ENCODE data around the gene PTPN3.
"Not testable (repeated sequence)": the region's sequence is repeated elsewhere in the genome, so short reads cannot be mapped to it uniquely, and the experiment has no call there.

The PTPN3 gene

DNA sequence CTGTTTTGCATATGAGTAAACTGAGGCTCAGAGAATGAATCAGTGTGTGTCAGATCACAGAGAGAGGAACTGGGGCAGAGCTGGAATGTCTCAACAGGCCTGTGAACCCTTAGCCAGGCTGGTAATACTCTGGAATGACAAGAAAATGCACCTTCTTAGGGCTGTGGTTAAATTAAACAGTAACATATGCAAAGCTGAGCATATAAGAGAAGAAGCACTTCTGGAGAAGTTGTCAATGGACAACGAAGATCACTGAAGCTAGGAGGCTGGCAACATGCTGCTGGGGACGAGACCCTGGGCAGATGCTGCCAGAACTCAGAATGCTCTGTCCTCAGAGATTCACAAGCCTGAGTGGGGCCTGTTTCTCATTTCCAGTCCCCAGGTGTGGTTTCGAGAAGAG lies 112.6 kb downstream of the PTPN3 start:
- DNase-seq, result no peak

DNA sequence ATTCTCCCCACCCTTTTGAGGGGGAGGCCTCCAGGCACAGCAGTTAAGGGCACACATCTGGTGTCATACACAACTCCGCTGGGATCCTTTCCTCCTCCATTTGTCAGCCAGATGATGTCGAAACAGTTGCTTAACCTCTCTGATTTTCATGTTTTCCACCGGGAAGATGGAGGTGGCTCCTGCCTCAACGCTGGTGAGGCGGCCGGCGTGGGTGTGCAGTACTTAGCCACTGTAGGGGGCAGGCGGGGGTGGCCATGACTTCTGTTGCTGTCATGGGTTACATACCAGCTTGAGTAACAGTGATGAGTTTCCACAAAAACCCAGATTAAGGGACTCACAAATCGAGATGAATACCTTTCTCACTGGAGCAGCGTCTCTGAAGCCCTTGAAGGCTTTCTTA lies 114.2 kb downstream of the PTPN3 start:
- no peak for DNase-seq

DNA sequence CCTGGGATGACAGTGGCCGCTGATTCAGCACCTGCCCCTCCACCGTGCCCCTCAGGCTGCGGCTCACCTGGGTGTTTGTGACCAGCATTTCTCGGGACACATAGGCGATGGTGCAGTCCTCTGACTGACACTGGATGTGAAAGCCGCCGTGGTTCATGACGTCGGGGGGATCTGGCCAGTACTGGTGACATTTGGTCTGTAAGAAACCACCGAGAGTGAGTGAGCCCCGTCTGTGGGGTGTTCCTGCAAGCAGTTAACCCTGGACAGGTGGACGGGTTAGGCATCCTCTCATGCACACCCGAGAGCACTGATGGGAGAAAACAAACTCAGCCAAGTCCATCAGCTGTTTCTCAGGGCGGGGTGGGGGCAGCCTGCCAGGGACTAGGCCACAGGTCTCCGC lies 114.8 kb downstream of the PTPN3 start:
- no peak for DNase-seq

DNA sequence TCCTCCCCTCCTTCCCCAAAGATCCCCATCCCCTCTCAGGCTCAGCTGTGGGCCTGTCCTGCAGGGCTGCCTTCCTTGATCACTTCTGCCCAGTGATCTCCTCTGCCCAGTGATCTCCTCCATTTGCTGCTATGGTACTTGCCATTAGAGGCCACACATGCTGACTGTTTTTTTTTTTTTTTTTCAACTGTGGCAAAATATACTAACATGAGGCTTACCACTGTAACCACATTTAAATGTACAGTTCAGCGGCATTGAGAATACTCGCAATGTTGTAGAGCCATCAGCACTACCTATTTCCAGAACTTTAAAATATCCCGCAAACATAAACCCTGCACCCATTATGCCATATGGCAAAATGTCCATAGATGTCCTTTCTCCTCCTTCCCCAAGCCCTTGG lies 115.5 kb downstream of the PTPN3 start:
- DNase-seq, result no peak

DNA sequence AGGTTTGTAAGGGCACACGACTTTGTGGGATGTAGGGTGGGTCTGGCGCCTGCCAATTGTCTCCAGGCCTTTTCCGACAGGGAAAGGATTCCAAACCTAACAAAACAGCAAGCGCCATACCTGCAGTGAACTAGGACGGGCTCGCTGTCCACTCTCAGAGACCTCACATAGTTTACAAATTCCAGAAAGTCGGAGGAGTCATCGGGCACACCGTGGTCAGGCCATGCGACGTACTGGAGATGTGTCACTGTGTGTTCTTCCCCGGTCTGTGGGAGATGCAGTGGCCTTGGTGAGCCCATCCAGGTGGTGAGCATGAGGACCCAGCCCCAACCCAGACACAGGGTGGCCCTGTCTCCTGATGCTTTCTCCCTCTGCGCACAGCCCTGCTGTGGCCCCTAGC lies 115.9 kb downstream of the PTPN3 start:
- no peak for DNase-seq

DNA sequence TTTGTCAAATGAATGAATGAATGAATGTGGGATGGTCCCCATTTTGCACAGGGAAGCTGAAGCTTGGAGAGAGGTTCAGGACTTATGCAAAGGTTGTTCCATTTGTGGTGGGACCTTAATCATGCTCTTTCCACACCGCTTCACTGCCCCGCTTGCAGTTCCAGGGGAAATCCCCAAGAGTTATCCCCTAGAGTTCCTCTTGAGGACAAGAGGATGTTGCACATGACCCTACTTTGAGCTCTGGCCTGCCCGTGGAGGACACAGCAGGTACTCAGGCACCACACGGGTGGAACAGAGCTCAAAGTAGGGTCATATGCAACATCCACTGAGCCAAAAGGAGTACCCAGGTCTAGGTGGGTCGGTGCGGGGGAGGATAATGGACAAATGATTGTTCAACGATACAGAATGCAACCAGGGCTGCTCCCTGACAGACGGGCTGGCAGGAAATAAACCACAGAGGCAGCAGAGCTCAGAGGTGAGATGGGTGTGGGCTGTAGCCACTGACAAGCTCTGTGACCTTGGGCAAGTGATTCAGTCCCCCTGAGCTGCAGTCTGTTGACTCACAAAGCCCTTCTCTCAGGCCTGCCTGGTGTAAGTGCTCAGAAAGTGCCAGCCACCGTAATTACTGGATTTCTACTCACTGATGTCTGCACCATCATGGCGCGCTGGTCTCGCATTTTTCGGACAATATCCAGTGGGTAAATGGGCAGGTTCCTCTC lies 116.9 kb downstream of the PTPN3 start:
- no peak for DNase-seq

DNA sequence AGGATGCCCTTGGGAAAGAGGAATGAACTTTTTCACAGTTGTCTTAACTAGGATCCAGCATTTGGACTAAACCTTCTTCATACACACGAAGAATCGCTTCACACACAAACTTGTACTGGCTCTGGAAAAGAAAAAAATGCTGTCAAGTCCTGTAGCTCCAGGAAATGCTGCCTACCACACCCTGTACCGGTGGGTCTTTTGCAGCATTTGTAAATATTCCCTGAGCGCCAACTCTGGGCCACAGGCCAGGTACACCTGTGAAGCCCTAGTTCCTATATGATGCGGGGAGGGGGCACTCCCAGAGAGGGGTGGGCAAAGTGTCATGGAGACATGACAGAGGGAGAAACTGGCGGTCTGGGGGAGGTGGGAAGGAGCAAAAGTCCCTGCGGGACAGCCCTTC lies 118.6 kb downstream of the PTPN3 start:
- no peak for DNase-seq

DNA sequence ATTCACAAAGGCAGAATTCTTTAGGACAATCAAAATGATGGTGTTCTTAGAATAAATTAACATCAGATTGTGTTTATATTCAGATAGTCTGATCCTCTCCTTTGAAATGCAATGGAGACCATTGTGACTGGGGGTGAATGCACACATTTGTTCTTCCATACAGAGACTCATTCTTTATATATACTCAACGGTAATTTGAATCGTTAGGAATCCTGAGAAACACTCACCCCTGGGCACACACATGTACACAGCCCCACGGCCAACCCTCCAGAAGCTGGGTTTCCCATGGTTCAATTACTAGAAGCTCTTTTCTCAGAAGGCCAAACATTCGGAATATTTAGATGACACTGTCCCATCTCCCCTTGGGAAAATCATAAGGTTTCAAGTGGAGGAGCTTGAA lies 119.8 kb downstream of the PTPN3 start:
- no peak for DNase-seq

DNA sequence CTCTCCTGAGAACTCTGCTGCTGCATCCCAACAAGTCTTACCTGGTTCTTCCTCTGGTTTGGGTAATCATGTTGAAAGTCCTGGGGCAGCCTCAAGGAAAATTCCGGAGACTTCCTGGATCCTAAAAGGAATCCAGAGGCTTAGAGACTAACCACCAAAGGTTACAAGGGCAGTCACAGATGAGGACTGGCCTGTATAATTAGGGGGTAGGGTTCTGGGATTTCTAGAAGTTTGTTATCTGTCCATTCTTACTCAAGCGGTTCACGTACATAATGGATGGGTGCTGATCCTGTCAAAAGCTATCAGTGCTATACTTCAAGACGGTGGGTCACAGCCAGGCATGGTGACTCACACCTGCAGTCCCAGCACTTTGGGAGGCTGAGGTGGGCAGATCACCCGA lies 125.9 kb downstream of the PTPN3 start:
- DNase-seq, result no peak

DNA sequence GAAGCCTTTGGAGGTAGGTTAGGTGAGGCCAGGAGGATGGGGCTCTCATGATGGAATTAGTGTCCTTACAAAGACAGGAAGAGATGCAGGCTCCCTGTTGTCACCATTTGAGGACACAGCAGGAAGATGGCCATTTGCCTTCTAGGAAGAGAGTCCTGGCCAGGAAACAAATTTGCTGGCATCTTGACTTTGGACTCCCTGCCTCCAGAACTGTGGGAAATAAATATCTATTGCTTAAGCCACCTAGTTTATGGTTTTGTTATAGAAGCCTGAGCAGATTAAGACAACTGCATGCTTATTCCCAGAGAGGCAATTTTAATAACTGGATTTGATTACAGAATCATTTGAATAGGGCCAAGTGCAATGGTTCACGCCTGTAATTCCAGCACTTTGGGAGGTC lies 126.7 kb downstream of the PTPN3 start:
- DNase-seq, result no peak

DNA sequence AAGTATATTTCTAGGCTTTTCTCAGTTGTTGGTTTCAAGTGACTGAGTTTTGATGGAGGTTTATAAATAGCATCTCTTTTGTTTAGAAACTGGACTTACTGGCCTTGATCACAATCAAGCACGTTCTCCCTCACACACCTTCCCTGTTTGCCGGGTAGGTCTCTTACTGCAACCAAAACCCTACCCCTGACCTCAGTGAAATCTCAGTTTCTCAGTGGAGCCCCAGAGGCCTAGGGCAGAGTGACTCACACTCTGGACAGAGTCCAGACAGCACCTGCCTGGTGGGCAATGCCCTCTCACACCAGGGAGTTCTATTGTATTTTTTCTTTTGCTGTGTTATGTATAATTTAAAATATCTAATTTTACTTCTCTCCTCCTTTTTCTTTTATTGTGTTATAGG lies 128.8 kb downstream of the PTPN3 start:
- DNase-seq, result no peak

DNA sequence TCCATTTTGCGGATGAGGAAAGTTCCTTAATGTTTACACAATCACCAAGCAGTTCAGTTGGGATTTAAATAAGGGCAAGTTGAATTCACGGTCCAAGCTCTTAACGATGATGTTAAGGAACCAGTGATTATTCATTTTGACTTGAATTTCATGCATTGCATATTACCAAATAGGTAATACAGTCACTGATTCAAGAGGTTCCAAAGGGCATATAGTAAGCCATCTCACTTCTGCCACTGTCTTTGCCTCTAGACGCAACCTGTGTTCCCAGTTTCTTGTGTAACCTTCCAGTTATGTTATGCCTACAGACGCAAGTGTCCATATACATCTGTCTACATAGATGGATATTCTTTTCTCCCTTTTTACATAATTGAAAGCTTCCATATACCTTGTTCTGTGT lies 137.3 kb downstream of the PTPN3 start:
- no peak for DNase-seq

DNA sequence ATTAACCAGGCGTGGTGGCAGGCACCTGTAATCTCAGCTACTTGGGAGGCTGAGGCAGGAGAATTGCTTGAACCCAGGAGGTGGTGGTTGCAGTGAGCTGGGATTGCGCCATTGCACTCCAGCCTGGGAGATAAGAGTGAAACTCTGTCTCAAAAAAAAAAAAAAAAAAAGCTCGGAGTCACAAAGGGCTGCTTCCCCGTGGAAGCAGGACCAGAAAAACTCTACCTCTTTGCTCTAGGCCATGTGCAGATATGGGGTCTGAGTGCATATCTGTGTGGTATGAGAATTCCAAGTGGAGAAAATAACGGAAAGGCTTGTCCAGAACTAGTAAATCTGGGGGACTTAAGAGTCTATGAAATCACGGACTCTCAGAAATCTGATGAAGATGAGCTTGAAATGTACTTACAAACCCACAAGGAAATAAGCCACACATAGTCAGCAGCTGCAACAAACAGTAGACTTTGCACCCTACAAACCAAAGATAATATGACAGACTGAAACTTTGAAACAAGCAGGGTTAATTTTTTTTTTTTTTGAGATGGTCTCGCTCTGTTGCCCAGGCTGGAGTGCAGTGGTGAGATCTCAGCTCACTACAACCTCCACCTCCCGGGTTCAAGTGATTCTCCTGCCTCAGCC lies 139.0 kb downstream of the PTPN3 start:
- not testable (repeated sequence) for DNase-seq

DNA sequence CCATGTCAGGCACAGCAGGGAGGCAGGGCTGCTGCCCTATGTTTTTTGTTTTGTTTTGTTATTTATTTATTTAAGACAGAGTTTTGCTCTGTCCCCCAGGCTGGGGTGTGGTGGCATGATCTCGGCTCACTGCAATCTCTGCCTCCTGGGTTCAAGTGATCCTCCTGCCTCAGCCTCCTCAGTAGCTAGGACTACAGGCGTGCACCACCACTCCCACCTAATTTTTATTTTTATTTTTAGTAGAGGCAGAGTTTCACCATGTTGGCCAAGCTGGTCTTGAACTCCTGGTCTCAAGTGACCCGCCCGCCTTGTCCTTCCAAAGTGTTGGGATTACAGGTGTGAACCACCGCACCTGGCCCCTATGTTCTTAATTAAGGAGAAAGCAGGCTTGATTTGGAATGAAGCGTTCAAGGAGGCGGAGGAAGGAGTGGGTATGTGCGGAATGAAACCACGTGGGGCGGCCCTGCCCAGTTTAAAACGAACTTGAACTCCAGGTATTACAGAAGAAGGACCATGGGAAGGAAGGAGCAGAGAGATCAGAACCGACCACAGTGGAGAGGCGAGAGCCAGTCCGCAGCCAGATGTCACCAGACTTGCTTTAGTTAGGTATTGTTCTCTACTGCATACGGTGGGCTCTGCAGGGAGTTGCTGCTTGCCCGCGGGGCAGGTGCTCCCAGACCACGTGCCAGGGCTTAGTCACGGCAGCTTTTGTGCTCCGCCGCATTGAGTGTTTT lies 142.4 kb downstream of the PTPN3 start:
- DNase-seq, result no peak

DNA sequence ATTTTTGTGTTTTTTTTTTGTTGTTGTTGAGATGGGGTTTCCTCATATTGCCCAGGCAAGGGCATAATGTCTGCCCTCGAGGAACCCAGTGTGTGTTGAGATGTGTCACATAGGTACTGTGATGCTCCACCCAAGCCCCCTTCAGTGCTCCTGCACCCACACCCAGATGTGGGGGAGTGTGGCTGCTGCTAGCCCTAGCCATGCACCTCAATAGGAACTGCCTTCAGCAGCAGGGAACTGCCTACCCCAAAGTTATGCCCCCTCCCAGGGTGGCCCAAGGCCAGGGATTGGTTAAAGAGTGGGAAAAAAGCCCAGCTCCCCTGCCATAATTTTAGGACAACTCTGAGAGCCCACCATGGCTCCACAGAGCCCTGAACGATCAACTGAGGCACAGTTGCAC lies 143.9 kb downstream of the PTPN3 start:
- DNase-seq, result no peak

DNA sequence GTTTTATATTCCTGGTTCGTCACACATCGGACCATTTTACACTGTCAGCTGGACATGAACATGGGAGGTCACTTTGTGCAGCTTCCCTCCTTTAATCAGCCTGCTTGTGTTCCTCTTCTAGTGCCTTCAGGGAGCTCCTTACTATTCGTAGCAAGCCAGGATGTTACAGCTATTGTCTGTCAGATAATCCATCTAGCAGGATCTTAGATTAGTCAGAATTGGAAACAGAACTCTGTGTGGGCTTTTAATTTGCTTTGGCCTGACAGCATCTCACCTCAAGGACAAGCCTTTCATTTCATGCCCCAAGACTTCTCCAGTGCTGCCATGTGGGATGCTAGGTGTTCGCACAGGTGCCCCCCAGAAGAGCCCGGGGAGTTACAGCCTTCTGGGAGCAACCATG lies 147.1 kb downstream of the PTPN3 start:
- no peak for DNase-seq

DNA sequence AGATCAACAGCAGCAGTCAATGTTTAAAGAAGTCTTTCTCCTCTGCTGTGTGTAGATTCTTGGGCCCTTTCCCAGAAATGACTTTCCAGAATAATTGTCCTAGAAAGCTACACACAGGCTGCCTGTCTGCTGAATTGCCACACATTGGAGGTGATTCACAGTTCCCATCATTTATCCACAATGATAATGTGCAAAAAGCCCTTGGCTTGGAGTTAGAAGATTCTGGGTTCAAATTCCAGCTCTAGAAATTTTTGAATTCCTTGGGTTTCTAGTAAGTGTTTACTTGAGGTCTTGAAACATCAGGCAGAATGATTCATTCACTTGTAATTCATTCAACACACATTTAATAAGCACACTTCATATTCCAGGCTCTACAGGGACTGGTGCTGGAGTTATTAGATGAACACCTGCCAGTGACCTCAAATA lies 148.7 kb downstream of the PTPN3 start:
- no peak for DNase-seq

DNA sequence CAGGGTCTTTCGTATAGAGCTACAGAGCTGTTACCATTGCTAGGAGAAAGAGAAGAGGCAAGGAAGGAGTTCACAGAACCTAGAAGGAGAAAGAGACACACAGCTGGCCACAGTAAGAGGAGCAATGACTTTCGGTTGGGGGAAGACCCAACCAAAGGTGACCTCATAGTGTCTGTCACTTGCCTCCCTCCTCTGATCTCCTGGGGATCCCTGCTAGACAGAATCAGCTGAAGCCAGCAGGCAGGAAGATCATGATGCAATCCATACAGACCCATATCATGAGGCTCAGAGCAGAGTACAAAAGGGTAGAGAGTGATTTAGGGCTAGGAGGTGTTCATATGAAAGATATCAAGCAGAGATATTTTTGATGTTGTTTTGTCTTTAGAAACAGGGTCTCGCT lies 151.2 kb downstream of the PTPN3 start:
- no peak for DNase-seq

DNA sequence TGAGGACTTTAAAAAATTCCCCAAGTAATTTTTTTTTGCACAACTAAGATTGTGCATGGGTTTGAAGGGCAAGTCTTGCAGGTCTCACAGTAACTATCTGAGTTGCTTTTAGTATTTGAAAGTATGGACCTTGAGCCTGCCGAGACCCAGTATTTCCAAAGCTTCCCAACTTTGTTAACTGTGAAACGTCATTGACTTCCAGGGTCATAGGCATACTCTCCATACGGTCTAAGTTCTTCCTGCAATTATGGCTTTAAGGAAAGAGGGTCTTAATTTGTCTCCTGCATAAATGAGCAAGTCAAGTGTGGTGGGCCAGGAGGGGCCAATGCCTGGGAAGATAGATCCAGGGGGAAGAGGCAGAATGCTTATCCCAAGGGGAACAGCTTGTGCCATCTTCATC lies 153.2 kb downstream of the PTPN3 start:
- no peak for DNase-seq

DNA sequence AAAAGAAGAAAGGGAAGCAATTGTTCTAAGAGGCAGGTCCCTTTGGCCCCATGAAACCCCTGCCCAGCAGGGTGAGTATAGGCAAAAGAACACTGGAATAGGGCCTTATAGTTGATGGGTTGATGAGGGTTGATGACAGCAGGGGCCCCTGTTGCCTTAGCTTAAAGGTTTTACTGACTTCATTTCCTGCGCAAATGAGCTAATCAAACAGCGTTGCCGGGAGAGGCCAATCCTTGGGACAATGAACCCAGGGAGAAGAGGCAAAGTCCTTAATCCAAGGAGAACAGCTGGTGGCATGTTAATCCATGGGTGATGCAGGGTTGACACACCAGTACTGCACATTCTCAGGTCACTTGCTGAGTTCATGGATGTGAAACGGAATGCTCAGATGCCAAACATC lies 155.2 kb downstream of the PTPN3 start:
- no peak for DNase-seq

DNA sequence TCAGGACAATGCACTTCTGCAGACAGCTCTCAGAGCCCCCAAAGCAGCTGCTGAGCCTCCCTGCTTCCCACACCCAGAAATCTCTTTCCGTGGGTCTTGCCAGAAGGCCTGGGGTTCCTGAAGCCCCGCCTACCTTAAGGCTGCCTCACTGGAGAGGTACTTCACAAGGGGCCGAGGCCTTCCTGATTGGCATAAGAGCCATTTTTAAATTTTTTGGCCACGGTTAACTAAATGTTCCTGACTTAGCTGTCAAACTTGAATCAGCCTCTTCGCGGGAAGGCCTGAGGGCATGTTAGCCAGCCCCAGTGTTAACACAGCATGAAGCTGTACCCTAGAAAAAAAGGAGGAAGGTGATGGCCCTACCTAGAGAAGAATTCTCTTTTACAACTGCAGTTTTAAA lies 156.5 kb downstream of the PTPN3 start:
- no peak for DNase-seq

DNA sequence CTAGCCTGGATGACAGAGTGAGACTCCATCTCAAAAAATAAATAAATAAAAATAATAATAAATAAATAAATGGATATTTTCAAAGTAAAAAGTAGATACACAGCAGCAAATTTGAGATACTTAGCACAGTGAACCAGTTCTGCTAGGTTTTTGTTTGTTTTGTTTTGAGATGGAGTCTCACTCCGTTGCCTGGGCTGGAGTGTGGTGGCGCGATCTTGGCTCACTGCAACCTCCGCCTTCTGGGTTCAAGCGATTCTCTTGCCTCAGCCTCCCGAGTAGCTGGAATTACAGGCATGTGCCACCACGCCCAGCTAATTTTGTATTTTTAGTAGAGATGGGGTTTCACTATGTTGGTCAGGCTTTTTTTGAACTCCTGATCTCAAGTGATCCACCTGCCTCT lies 157.1 kb downstream of the PTPN3 start:
- DNase-seq, result not testable (repeated sequence)

DNA sequence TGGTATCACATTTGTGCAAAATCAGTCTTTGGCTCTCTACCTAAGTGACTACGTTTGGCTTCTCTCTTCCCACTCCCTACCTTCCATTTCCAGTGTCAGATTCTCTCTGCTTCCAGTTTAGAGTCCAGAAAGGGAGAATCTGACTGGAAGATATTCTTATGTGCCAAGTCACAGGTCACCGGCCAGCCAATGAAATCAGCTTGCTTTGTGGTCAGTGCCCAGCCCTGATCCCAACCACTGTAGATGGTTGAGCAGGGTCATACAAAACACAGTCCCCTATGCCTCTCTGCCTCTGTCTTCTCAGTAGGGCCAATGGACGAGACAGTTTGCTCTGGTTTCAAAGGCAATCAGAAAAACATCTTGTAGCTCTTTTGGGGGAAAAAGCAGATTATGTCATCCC lies 161.7 kb downstream of the PTPN3 start:
- no peak for DNase-seq

DNA sequence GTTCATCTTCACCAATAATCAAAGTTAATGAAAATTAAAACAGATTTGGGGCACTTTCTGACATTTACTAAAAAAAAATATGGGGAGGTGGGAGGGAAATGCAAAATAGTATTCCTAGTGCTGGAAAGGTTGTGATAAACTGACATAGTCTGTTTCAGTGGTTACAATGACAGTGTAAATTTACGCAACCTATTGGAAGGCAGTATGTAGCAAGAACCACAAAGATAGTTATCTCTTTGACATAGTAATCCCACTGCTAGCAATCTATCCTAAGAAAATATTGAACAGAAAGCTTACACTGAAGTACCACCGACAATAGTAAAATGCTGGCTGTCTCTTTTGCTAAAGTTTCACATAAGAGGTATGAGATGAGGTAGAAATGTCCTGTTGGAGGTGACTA lies 162.2 kb downstream of the PTPN3 start:
- DNase-seq, result no peak
